ENCODE measurements around the gene HTRA3.

- TF ChIP-seq YY1 (tag by site-specific recombination; IDR thresholded peaks at IDR 0.05) = no peak
- TF ChIP-seq ZNF449 (tag by site-specific recombination; IDR thresholded peaks at IDR 0.05) = no peak
- no peak for TF ChIP-seq ZNF302 (tag by site-specific recombination; IDR thresholded peaks at IDR 0.05; ENCODE audit: low read depth)
- no peak for TF ChIP-seq ZNF629 (tag by site-specific recombination; IDR thresholded peaks at IDR 0.05)
- TF ChIP-seq CTCF (tag by site-specific recombination; IDR thresholded peaks at IDR 0.05) = no peak
- no peak for TF ChIP-seq GLI4 (tag by site-specific recombination; IDR thresholded peaks at IDR 0.05)
These were observed 22.3 kb upstream of the HTRA3 start for GRCh38 chr4:8247047-8247930.

Data from HEK293 (cell line).